Activated CD4-positive, alpha-beta T cell treated with anti-CD3 and anti-CD28 coated beads, Interleukin-2, amount 10 ng/mL, durations not matched to agents 24 days and 14 days (primary cell): ENCODE results near the gene ADH1B. TPM values are rescaled to one million over a fixed set of nuclear protein-coding genes. Genes with fewer than 3 reads are reported as not detected.
A peak's percentile ranks its signal among the peaks of the same experiment; 100 is the strongest.
"Not testable (repeated sequence)": the region's sequence is repeated elsewhere in the genome, so short reads cannot be mapped to it uniquely, and the experiment has no call there.

Experiments
- DNase-seq: peaks from one replicate; pipeline ENCODE4 v3.0.0; 2022
- H3K27ac Mint-ChIP-seq: one replicate; pipeline ENCODE4 v1.8.0; 2022; ENCODE audit warnings: mild to moderate bottlenecking, mixed read lengths
- H3K27me3 Mint-ChIP-seq: one replicate; pipeline ENCODE4 v1.8.0; 2022; ENCODE audit warnings: mixed read lengths
- H3K36me3 Mint-ChIP-seq: one replicate; pipeline ENCODE4 v1.8.0; 2022; ENCODE audit warnings: low read depth, mild to moderate bottlenecking, mixed read lengths
- H3K4me1 Mint-ChIP-seq: one replicate; pipeline ENCODE4 v1.8.0; 2021; ENCODE audit warnings: mixed read lengths
- H3K4me3 Mint-ChIP-seq: one replicate; pipeline ENCODE4 v1.8.0; 2022; ENCODE audit warnings: mild to moderate bottlenecking, moderate library complexity, mixed read lengths
- H3K9me3 Mint-ChIP-seq: one replicate; pipeline ENCODE4 v1.8.0; 2021; ENCODE audit warnings: mixed read lengths
- intact Hi-C: fragments of 100-400 bp; cut with micrococcal nuclease; formaldehyde crosslinking; loops from one replicate; pipeline ENCODE4 v1.15.1; 2023
- total RNA-seq: library from RNA; stranded (reverse); gene quantifications from 2 replicates; pipeline ENCODE4 v1.2.3, GENCODE V29; 2022

Gene ADH1B
- not detected in 2 replicates for total RNA-seq

DNA sequence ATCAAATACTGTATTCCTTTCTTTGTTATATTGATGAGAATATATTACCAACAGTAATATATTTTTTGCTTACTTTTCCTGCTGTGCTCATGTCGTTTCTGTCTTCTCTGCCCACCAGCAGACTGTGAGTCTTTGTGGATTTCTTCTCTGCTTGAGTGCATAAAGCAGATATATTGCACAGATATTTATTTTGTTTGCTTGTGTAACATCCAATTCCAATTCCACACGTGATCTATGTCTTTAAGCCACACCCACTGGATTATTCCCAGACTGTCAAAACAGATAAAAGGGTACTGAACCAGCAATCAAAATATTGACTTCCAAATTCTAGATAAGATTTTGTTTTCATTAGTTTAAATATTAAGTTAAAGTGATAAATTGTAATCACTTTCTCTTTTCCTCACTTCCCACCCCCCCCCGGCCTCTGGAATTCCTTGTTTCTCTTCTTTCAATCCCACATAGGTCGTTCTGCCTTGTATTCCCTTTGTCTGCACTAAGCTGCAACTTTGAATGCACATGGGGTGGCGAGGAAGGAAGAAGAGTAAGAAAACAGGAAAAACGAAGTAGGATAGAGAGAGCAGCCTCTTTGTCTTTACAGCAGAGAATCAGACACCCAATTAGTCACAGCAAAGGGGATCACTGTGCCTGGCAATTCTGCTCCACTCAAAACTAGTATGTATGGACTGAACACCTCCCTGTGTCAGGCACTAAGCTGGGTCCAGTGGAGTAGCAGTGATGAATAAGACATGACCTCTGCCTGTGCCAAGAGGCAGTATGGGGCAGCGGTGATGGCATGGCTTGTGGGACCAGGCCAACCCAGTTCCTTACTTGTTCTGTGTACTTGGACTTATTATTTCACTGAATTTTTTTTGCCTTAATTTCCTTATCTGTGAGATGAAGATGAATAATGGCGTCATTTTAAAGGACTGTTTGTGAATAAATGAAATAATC lies at the start of gene ADH1B:
Gene ADH1B (minus strand): TSS at position 161 of the 951 bp plus-strand sequence. CDS start 70 bp downstream, at position 91.
- Mint-ChIP-seq H3K9me3 (no peaks in the 10 kb centered on the region), H3K27me3 (no peaks in the 10 kb centered on the region), H3K4me1 (no peaks in the 10 kb centered on the region), H3K27ac (no peak within 1 kb of the TSS), H3K4me3 (no peak within 1 kb of the TSS), H3K36me3 (no peaks in the 10 kb centered on the region)
- DNase-seq = no peak
- intact Hi-C loops = no loop called here

DNA sequence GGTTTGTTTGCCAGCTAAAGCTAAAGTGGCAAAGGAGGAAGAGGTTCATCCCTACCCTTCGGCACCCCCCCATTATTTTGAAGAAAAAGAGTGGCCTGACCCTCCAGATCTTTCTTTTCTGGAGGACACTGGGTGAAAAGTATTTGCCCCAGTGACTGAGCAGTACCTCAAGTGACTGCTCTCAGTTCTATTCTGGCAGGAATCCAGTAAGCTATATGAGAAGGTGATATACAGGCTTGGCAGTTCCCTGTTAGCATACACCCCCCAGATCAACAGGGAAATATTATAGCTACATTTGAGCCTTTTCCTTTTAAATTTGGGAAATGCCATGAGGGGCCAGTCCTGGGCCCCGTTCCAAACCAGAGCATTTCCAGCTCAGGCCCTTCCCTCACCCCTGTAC lies 46.6 kb upstream of the ADH1B start:
- H3K27me3 Mint-ChIP-seq, intact Hi-C loops, H3K4me1 Mint-ChIP-seq, H3K9me3 Mint-ChIP-seq, H3K27ac Mint-ChIP-seq, DNase-seq, H3K36me3 Mint-ChIP-seq, H3K4me3 Mint-ChIP-seq: not testable (repeated sequence)

DNA sequence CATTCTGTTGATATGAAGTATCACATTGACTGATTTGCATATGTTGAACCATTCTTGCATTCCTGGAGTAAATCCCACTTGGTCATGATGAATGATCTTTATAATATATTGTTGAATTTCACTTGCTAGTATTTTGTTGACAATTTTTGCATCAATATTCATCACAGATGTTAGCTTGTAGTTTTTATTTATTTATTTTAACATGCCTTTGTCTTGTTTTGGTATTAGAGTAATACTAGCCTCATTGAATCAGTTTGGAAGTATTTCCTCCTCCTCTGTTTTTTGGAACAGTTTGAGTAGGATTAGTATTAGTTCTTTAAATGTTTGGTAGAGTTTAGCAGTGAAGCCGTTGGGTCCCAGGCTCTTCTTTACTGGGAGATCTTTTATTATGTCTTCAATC lies 45.3 kb upstream of the ADH1B start:
- intact Hi-C loops = no loop called here
- Mint-ChIP-seq H3K36me3 (no peaks in the 10 kb centered on the region), H3K27me3 (peaks cover 2% of the 10 kb centered on the region)

DNA sequence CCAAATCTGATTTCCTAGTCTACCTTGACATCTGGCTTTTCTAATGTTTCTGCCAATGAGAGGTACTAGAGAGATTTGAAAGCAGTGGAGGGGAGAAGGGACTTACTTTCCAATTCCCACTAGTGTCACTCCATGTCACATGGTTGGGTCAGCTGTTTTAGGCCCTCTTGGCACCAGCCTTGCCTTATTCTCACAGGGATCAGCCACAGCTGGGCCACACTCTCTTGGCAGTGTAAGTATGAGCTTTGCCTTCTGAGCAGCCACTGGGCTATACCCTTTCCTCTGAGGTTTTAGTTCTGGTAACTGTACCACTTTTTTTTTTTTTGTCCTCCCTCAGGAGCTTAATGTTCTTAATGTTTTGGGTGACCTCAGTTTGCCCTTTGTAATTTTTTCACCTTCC lies 41.6 kb upstream of the ADH1B start:
- H3K36me3 Mint-ChIP-seq = no peaks in the 10 kb centered on the region
- H3K4me1 Mint-ChIP-seq = no peaks in the 10 kb centered on the region
- no peaks in the 10 kb centered on the region for H3K9me3 Mint-ChIP-seq
- no peak overlapping the region for H3K27ac Mint-ChIP-seq
- intact Hi-C loops = no loop called here
- H3K4me3 Mint-ChIP-seq = no peak overlapping the region
- peaks cover 2% of the 10 kb centered on the region for H3K27me3 Mint-ChIP-seq
- DNase-seq = no peak

More for the DNA sequence above, 45.3 kb upstream of the ADH1B start:
- H3K4me1 Mint-ChIP-seq = no peaks in the 10 kb centered on the region
- no peak overlapping the region for H3K4me3 Mint-ChIP-seq
- no peak for DNase-seq
- H3K27ac Mint-ChIP-seq = no peak overlapping the region
- peaks cover 4% of the 10 kb centered on the region for H3K9me3 Mint-ChIP-seq

DNA sequence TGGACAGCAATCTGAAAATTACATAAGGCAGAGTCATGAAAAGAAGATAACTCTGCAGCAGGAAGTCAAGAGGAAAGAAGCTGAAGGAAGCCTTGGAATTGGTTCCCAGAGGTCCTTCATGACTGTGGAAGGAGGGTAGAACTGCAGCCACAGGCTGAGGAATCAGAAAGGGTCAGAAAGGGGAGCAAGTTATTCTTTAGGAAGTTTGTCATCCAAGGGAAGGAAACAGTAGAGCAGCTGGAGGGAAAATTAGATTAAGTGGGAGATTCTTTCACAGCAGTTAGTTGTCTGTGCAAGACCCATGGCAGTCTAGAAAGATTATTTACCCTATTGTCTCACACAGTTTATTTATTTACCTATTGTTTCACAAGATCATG lies 40.7 kb upstream of the ADH1B start:
- H3K9me3 Mint-ChIP-seq = no peaks in the 10 kb centered on the region
- no peak overlapping the region for H3K4me3 Mint-ChIP-seq
- no peaks in the 10 kb centered on the region for H3K36me3 Mint-ChIP-seq
- intact Hi-C loops = no loop called here
- no peaks in the 10 kb centered on the region for H3K4me1 Mint-ChIP-seq
- no peak overlapping the region for H3K27ac Mint-ChIP-seq
- peaks cover 2% of the 10 kb centered on the region for H3K27me3 Mint-ChIP-seq
- no peak for DNase-seq

DNA sequence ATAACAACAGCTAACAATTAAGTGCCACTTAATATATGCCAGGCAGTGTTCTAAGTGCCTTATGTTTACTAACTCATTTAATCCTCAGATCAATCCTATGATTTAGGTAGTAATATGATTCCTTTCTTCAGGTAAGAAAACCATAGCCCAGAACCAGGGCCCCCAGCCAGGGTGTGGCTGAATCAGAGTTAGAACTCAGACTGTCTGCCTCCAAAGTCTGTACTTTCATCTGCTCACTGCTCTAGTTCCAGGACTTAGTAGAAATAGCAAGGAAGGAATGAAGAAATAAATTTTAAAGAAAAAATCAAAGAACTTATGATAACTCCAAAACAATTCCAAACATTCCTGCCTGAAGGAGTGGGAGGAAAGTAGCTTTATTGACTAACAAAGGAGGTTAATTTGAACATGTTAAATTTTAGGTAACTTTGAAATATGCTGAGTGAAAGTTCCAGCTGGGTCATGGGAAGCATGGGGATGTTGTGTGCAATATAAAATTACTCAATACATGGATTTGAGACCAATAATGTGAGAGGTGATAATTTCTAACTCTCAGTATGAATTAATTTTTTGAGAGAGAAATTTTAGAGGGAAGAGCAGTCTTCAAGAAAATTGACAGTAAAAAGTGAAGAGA lies 40.2 kb upstream of the ADH1B start:
- Mint-ChIP-seq H3K9me3 (peaks cover 3% of the 10 kb centered on the region), H3K36me3 (no peaks in the 10 kb centered on the region), H3K4me1 (no peaks in the 10 kb centered on the region), H3K4me3 (no peak overlapping the region), H3K27ac (no peak overlapping the region), H3K27me3 (peaks cover 2% of the 10 kb centered on the region)
- intact Hi-C loops = no loop called here
- DNase-seq = no peak

DNA sequence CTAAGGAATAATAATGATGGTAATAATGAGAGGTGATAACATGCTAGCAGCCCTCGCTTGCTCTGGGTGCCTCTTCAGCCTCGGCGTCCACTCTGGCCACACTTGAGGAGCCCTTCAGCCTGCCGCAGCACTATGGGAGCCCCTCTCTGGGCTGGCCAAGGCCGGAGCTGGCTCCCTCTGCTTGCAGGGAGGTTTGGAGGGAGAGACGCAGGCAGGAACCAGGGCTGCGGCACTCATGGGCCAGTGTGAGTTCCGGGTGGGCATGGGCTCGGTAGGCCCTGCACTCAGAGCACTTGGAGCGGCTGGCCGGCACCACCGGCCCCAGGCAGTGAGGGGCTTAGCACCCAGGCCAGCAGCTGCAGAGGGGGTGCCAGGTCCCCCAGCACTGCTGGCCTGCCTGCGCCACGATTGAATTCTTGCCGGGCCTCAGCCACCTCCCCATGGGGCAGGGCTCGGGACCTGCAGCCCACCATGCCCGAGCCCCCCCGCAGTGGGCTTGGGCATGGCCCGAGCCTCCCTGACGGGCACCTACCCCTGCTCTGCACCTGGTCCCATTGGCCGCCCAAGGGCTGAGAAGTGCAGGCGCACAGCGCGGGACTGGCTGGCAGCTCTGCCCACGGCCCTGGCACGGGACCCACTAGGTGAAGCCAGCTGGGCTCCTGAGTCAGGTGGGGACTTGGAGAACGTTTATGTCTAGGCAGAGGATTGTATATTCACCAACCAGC lies 38.4 kb upstream of the ADH1B start:
- Mint-ChIP-seq H3K27ac (no peak overlapping the region), H3K36me3 (no peaks in the 10 kb centered on the region), H3K4me3 (no peak overlapping the region), H3K9me3 (peaks cover 8% of the 10 kb centered on the region), H3K4me1 (peaks cover 2% of the 10 kb centered on the region), H3K27me3 (no peaks in the 10 kb centered on the region)
- intact Hi-C loops = no loop called here
- peak; percentile 19 for DNase-seq

DNA sequence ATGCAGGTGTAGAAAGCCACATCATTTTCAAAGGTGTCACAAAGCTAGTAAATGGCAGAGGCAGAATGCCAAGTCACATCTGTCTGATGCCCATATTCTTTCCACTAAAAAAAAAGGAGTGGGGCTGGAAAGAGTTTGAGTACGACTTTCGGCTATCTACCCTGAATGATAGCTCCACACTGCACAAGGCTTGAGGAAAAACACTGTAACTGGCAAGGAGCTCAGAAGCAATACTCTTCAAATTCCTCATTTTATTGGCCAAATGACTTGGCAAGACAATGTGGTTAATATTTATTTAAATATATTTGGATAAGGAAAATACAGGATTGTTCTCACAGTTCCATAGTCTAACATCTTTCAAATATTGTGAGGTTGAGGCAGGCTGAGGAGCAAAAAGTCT lies 36.7 kb upstream of the ADH1B start:
- Mint-ChIP-seq H3K9me3 (peaks cover 8% of the 10 kb centered on the region), H3K4me1 (peaks cover 2% of the 10 kb centered on the region)

DNA sequence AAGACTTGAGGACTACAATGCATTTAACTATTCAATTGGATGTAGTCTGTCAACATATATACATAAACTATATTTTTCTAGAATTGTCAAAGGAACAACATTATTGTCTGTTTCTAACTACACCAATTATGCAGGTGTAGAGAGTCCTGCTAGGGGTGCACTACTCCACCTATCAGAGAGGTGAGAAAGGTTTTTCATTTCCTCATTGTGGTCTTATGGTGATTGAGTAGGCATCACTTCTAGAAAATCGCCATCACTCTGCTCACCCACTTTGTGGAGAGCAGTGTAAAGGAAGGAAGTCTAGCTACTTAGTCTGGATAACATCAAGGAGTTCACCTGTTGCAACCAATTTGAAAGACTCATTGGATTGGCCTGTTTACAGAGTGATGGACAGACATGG lies 35.8 kb upstream of the ADH1B start:
- intact Hi-C loops = no loop called here
- Mint-ChIP-seq H3K36me3 (no peaks in the 10 kb centered on the region), H3K9me3 (peaks cover 8% of the 10 kb centered on the region), H3K27me3 (no peaks in the 10 kb centered on the region), H3K4me3 (no peak overlapping the region), H3K27ac (no peak overlapping the region), H3K4me1 (peaks cover 2% of the 10 kb centered on the region)
- DNase-seq = no peak

More for the DNA sequence above, 36.7 kb upstream of the ADH1B start:
- no peaks in the 10 kb centered on the region for H3K36me3 Mint-ChIP-seq
- intact Hi-C loops = no loop called here
- H3K27me3 Mint-ChIP-seq = no peaks in the 10 kb centered on the region
- H3K27ac Mint-ChIP-seq = no peak overlapping the region
- no peak for DNase-seq
- H3K4me3 Mint-ChIP-seq = no peak overlapping the region

DNA sequence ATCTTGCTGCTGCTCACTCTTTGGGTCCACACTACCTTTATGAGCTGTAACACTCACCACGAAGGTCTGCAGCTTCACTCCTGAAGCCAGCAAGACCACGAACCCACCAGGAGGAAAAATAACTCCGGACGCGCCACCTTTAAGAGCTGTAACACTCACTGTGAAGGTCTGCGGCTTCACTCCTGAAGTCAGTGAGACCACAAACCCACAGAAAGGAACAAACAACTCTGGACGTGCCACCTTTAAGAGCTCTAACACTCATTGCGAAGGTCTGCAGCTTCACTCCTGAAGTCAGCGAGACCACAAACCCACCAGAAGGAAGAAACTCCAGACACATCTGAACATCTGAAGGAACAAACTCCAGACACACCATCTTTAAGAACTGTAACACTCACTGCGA lies 34.9 kb upstream of the ADH1B start:
- H3K4me1 Mint-ChIP-seq = not testable (repeated sequence)

DNA sequence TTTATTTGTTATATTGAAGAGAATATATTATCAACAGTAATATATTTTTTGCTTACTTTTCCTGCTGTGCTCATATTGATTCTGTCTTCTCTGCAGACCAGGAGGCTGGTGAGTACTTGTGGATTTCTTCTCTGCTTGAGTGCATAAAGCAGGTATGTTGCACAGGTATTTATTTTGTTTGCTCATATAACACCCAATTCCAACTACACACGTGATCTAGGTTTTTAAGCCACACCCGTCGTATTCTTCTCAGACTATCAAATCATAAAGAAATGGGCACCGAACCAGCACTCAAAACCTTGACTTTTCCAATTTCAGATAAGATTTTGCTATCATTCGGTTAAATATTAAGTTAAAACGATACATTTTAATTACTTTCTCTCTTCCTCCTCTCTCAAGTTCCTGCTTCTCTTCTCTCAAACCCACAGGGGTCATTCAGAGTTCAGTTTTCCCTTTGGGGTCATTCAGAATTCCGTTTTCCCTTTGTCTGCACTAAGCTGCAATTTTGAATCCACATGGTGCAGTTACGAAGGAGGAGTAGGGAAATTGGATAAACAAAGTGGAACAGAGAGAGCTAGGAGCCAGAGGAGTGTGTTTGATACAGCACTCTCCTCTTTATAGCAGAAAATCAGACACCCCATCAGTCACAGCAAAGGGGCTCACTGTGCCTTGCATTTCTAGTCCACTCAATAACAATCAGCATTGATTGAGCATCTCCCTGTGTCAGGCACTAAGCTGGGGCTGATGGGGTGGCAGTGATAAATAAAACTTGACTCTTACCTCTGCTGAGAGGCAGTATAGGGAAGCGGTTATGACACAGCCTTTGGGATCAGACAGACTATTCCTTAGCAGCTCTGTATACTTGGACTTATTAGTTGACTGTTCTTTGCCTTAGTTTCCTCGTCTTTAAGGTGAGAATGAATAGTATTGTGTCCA lies 31.7 kb upstream of the ADH1B start, which contains the start of gene ADH1C:
Gene ADH1C (minus strand): TSS at position 145 of the 936 bp plus-strand sequence. CDS start 71 bp downstream, at position 74.
- Mint-ChIP-seq H3K4me3 (no peak within 1 kb of the TSS), H3K36me3 (no peaks in the 10 kb centered on the region), H3K4me1 (peaks cover 2% of the 10 kb centered on the region), H3K9me3 (peaks cover 8% of the 10 kb centered on the region), H3K27ac (no peak within 1 kb of the TSS), H3K27me3 (no peaks in the 10 kb centered on the region)
- intact Hi-C loops = no loop called here
- no peak for DNase-seq

More for the DNA sequence above, 34.9 kb upstream of the ADH1B start:
- intact Hi-C loops, H3K27me3 Mint-ChIP-seq, H3K9me3 Mint-ChIP-seq, H3K27ac Mint-ChIP-seq, H3K36me3 Mint-ChIP-seq, DNase-seq, H3K4me3 Mint-ChIP-seq: not testable (repeated sequence)

DNA sequence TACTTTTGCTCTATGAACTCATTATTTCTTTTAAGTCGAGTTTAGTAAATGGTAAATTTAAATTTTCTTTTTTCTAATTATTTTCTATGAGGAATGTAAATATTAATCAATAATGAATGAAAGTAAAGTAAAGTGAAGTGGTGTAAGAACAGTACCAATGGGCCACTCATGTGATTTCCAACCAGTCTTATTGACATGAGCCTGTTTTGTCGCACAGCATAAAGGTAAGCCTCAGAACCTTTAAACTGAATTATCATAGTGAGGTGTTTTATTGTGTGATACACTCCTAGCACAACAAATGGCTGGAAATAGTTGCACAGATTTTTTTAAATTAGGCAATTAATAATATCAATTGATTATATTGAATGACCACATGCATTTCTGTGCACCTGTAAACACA lies 30.3 kb upstream of the ADH1B start:
- peaks cover 2% of the 10 kb centered on the region for H3K4me1 Mint-ChIP-seq
- no peaks in the 10 kb centered on the region for H3K27me3 Mint-ChIP-seq
- H3K9me3 Mint-ChIP-seq = peaks cover 6% of the 10 kb centered on the region
- no peak overlapping the region for H3K4me3 Mint-ChIP-seq
- H3K27ac Mint-ChIP-seq = no peak overlapping the region
- DNase-seq = no peak
- H3K36me3 Mint-ChIP-seq = no peaks in the 10 kb centered on the region
- intact Hi-C loops = no loop called here

DNA sequence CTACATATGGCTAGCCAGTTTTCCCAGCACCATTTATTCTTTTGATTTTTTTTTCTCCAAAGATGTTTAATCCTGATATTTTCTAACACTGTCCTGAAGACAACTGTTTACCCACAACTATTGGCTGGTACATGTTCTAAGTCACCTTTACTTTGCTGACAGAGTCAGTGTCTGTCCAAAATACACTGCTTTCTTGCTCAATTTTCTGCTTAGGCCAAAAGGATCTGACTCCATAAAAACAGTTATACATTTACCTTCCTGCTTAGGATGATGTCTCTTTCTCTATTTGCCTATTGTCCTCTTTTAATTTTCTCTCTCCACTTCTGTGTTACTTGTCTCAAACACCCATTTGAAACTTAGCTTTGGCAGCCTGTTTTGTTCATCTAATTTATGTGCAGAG lies 28.1 kb upstream of the ADH1B start:
- Mint-ChIP-seq H3K27ac (no peak overlapping the region), H3K4me3 (no peak overlapping the region)

More for the DNA sequence above, 28.1 kb upstream of the ADH1B start:
- Mint-ChIP-seq H3K36me3 (no peaks in the 10 kb centered on the region), H3K4me1 (no peaks in the 10 kb centered on the region), H3K9me3 (no peaks in the 10 kb centered on the region), H3K27me3 (no peaks in the 10 kb centered on the region)
- no peak for DNase-seq
- intact Hi-C loops = no loop called here
